Osteoblast (primary cell): ENCODE data around the gene TMPRSS13. TPM values are rescaled to one million over a fixed set of nuclear protein-coding genes. Genes with fewer than 3 reads are reported as not detected.

ENCODE experiments used
- DNase-seq: peaks from one replicate; pipeline ENCODE4 v3.0.0; 2011; ENCODE audit warnings: low spot score, mixed read lengths; ENCODE audit not compliant: insufficient read length; ENCODE audit errors: missing footprints
- H2AFZ ChIP-seq: 2 replicates; pipeline ENCODE4 v1.6.0; 2011; ENCODE audit warnings: mild to moderate bottlenecking, low read length
- H3K27ac ChIP-seq: 2 replicates; pipeline ENCODE4 v1.5.1; 2011; ENCODE audit warnings: mild to moderate bottlenecking, low read depth, low read length, moderate library complexity
- H3K27me3 ChIP-seq: 2 replicates; pipeline ENCODE4 v1.6.0; 2012; ENCODE audit warnings: mild to moderate bottlenecking, control low read depth, inconsistent platforms, low read length, moderate library complexity; ENCODE audit not compliant: insufficient read depth
- H3K36me3 ChIP-seq: 2 replicates; pipeline ENCODE4 v1.5.1; 2011; ENCODE audit warnings: mild to moderate bottlenecking, low read length, control low read depth, moderate library complexity; ENCODE audit not compliant: insufficient read depth
- H3K4me1 ChIP-seq: 2 replicates; pipeline ENCODE4 v1.5.1; 2011; ENCODE audit warnings: mild to moderate bottlenecking, low read length, control low read depth, moderate library complexity; ENCODE audit not compliant: insufficient read depth
- H3K4me2 ChIP-seq: 2 replicates; pipeline ENCODE4 v1.6.0; 2011; ENCODE audit warnings: mild to moderate bottlenecking, low read length; ENCODE audit not compliant: insufficient read depth
- H3K4me3 ChIP-seq: fragments of 200-600 bp; sonication (generic); 3 replicates; pipeline ENCODE4 v1.5.1; 2012; ENCODE audit warnings: mild to moderate bottlenecking, low read length, inconsistent platforms; ENCODE audit not compliant: insufficient read depth
- H3K79me2 ChIP-seq: 2 replicates; pipeline ENCODE4 v1.6.0; 2012; ENCODE audit warnings: mild to moderate bottlenecking, low read length, control low read depth, inconsistent platforms; ENCODE audit not compliant: insufficient read depth
- H3K9me3 ChIP-seq: 2 replicates; pipeline ENCODE4 v1.5.1; 2011; ENCODE audit warnings: low read depth, low read length, control low read depth
- H4K20me1 ChIP-seq: 2 replicates; pipeline ENCODE4 v1.6.0; 2012; ENCODE audit warnings: mild to moderate bottlenecking, low read length, control low read depth; ENCODE audit not compliant: insufficient read depth
- CTCF ChIP-seq: IDR thresholded peaks from 2 replicates; pipeline ENCODE4 v1.5.1; 2011; ENCODE audit warnings: mild to moderate bottlenecking, low read depth, low read length, moderate library complexity; ENCODE audit errors: extremely low read depth
- total RNA-seq: library from RNA; depleted of rRNA; stranded (reverse); fragments of >200 nt; gene quantifications from 2 replicates; pipeline ENCODE4 v1.2.3, GENCODE V29; 2012

TMPRSS13 gene
- total RNA-seq, 1 donor, result not detected

GRCh38 chr11:117900720-117901440 lies 28.3 kb downstream of the TMPRSS13 start:
- H3K9me3 ChIP-seq, result no peaks in the 10 kb centered on the region
- no peak overlapping the region for H3K27ac ChIP-seq
- no peak for TF ChIP-seq CTCF
- no peak overlapping the region for H2AFZ ChIP-seq
- no peaks in the 10 kb centered on the region for H3K36me3 ChIP-seq
- no peaks in the 10 kb centered on the region for H4K20me1 ChIP-seq
- H3K4me1 ChIP-seq, result no peaks in the 10 kb centered on the region
- H3K27me3 ChIP-seq, result no peaks in the 10 kb centered on the region
- H3K79me2 ChIP-seq, result no peaks in the 10 kb centered on the region
- no peak for DNase-seq
- no peak overlapping the region for H3K4me3 ChIP-seq
- H3K4me2 ChIP-seq, result no peak overlapping the region

GRCh38 chr11:117900121-117900648 lies 29.0 kb downstream of the TMPRSS13 start:
- Histone ChIP-seq H3K27ac (no peak overlapping the region), H3K27me3 (no peaks in the 10 kb centered on the region), H3K4me1 (no peaks in the 10 kb centered on the region), H3K79me2 (no peaks in the 10 kb centered on the region), H2AFZ (no peak overlapping the region), H3K36me3 (no peaks in the 10 kb centered on the region), H3K9me3 (no peaks in the 10 kb centered on the region), H4K20me1 (no peaks in the 10 kb centered on the region), H3K4me2 (no peak overlapping the region), H3K4me3 (no peak overlapping the region)
- DNase-seq, result no peak
- no peak for TF ChIP-seq CTCF

- Histone ChIP-seq H3K27me3 (no peaks in the 10 kb centered on the region), H2AFZ (no peak overlapping the region), H3K27ac (no peak overlapping the region)
Measured at GRCh38 chr11:117898059-117898458, 31.1 kb downstream of the TMPRSS13 start.

More at GRCh38 chr11:117898059-117898458, 31.1 kb downstream of the TMPRSS13 start:
- H3K36me3 ChIP-seq, result no peaks in the 10 kb centered on the region
- no peak overlapping the region for H3K4me2 ChIP-seq
- no peaks in the 10 kb centered on the region for H3K4me1 ChIP-seq
- H3K4me3 ChIP-seq, result no peak overlapping the region
- no peak for DNase-seq
- H4K20me1 ChIP-seq, result no peaks in the 10 kb centered on the region
- no peaks in the 10 kb centered on the region for H3K79me2 ChIP-seq
- no peak for TF ChIP-seq CTCF
- no peaks in the 10 kb centered on the region for H3K9me3 ChIP-seq
